H1 (cell line): ENCODE measurements around the gene ACBD6. TPM values are rescaled to one million over a fixed set of nuclear protein-coding genes. Genes with fewer than 3 reads are reported as not detected.

Experiments
- KDM5A ChIP-seq: fragments of 200-600 bp; IDR thresholded peaks from 2 replicates; pipeline ENCODE4 v1.7.1; 2012; ENCODE audit warnings: mild to moderate bottlenecking, low read length, inconsistent platforms, mixed read lengths
- SIN3A ChIP-seq, 2 experiments: IDR thresholded peaks in 1 of 2; conservative IDR thresholded peaks in 1 of 2; 2 replicates each; pipeline ENCODE4 v1.6.1; 2011 to 2012; ENCODE audit warnings: low read length in 2 of 2, improper control_type of control experiment in 1 of 2, low read depth in 1 of 2, mild to moderate bottlenecking in 1 of 2
- polyA plus RNA-seq, 7 experiments: library from polyadenylated mRNA; depleted of rRNA in 3 of 7; stranded (reverse) in 5 of 7; unstranded in 2 of 7; fragments of >200 nt in 5 of 7; fragments of 200-250 nt in 2 of 7; gene quantifications; 1 replicate in 5 of 7; 2 replicates in 1 of 7; 4 replicates in 1 of 7; pipeline versions ENCODE4 v1.2.1 to v1.2.3, GENCODE V29; 2011 to 2013; ENCODE audit warnings: missing spikeins in 2 of 7, mixed read lengths in 2 of 7
- total RNA-seq: library from RNA; stranded (reverse); fragmentation: NEBNext Ultra II Directional; extraction: Animal tissue kit (Norgen Biotek cat#: 25700); gene quantifications from 2 replicates; pipeline ENCODE4 v1.2.1, GENCODE V29; 2021

Gene ACBD6
- total and polyA plus RNA-seq, 2 of the 8 experiments (the other 6 are each of a cell fraction or from before 2014, with no cell fraction given) = 52.0 to 67.7 TPM

DNA sequence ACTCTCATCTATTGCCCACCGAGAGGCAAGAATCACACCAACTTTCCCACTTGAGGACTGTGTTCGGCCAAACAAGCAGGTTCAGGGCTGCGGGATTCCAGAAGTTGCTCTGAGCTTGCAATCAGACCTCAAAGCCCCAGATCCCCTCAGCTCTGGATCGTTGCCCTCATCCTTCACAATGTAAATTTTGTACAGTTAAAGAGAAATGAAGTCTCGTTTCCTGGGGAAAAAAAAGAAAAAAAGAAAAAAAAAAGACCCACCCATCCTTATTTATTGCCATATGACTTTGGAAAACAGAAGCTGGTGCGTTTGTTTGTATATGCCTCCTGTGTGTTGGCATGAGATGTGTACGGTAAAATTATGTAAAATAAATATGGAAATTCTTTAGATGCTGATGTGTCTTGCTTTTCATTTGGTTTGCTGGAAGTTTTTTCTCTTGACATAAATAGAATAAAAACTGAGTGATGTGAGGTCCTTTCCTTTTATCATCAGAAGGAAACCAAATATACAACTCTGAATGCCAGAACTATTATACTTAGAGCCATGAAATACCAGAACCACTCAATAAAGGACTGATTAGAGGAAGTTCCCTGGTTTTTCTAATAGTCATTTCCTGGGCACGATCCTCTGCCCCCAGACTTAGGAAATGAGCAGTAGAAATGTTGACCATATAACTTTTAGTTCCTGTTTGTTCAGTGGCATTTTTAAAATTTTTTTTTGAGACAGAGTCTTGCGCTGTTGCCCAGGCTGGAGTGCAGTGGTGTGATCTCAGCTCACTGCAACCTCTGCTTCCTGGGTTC lies 223.6 kb downstream of the ACBD6 start (continued):
- TF ChIP-seq SIN3A (conservative IDR thresholded peaks at IDR 0.05 in 1 of 2, IDR thresholded peaks at IDR 0.05 in 1 of 2; ENCODE audit: low read depth in 1 of 2, low read length in 2 of 2) (no peak), KDM5A (no peak)
